HCT116 (cell line): Measurements from ENCODE around the gene PANX2. TPM values are rescaled to one million over a fixed set of nuclear protein-coding genes. Genes with fewer than 3 reads are reported as not detected.
A peak's percentile ranks its signal among the peaks of the same experiment; 100 is the strongest.

Experiments used
- ATAC-seq: fragments of 200-7000 bp; cut with Tn5 transposase; 2 replicates; pipeline ENCODE4 v1.9.1; 2020; ENCODE audit warnings: mild to moderate bottlenecking, moderate library complexity
- BruUV-seq: library from RNA; stranded (reverse); fragments of 400-500 nt; replicated peaks from 2 replicates; lab custom pipeline; 2021; lab: Mats Ljungman, UMichigan
- CTCF ChIA-PET: fragments of 300-600 bp; sonication (Branson Sonifier 250); formaldehyde crosslinking; loops from one replicate; lab custom pipeline; 2021; ENCODE audit warnings: antibody characterized with exemption; lab: Charles Lee
- POLR2A ChIA-PET: fragments of 300-600, 350-600 bp; sonication (Branson Sonifier 250); formaldehyde crosslinking; loops from one replicate; lab custom pipeline; 2021; ENCODE audit warnings: antibody characterized with exemption; lab: Charles Lee
- RAD21 ChIA-PET, 2 experiments: fragments of 300-600 bp; sonication (Branson Sonifier 250); formaldehyde crosslinking; loops; one replicate each; lab custom pipeline; 2023; ENCODE audit warnings: low total read pairs in 2 of 2; ENCODE audit not compliant: uncharacterized antibody in 2 of 2, unreplicated experiment in 2 of 2, low non-redundant PET in 1 of 2; lab: Charles Lee
- DNase-seq: peaks from one replicate; pipeline ENCODE4 v3.0.0-alpha.2; 2010; ENCODE audit warnings: low read depth, low spot score
- H2AFZ ChIP-seq: fragments of 200-600 bp; shearing (Covaris generic), sonication (generic); 2 replicates; pipeline ENCODE4 v1.6.1; 2017; ENCODE audit warnings: low read depth, mixed run types, mixed read lengths, antibody characterized with exemption, low read length; ENCODE audit not compliant: poor library complexity, severe bottlenecking
- H3K27ac ChIP-seq: 2 replicates; pipeline ENCODE4 v1.5.1; 2012; ENCODE audit warnings: low read depth, low read length
- H3K27me3 ChIP-seq: fragments of 200-600 bp; sonication (generic); 2 replicates; pipeline ENCODE4 v1.6.1; 2016; ENCODE audit warnings: mixed run types, low read length, mixed read lengths; ENCODE audit not compliant: insufficient read depth
- H3K36me3 ChIP-seq, 2 experiments: fragments of 200-500 bp in 1 of 2; fragments of 200-600 bp in 1 of 2; sonication (Bioruptor generic) in 1 of 2; sonication (generic) in 1 of 2; 2 replicates each; pipeline versions ENCODE4 v1.5.1 to v1.6.1; 2014 to 2016; ENCODE audit warnings: low read length in 2 of 2, inconsistent platforms in 1 of 2, mixed read lengths in 1 of 2, mixed run types in 1 of 2; ENCODE audit not compliant: insufficient read depth in 2 of 2, control insufficient read depth in 1 of 2
- H3K4me1 ChIP-seq, 2 experiments: fragments of 200-600 bp in 1 of 2; sonication (generic) in 1 of 2; 2 replicates each; pipeline versions ENCODE4 v1.5.1 to v1.6.1; 2012 to 2017; ENCODE audit warnings: low read length in 2 of 2, inconsistent platforms in 1 of 2, mild to moderate bottlenecking in 1 of 2, mixed read lengths in 1 of 2, mixed run types in 1 of 2, moderate library complexity in 1 of 2; ENCODE audit not compliant: insufficient read depth in 2 of 2, control insufficient read depth in 1 of 2
- H3K4me2 ChIP-seq: fragments of 200-600 bp; sonication (generic); 2 replicates; pipeline ENCODE4 v1.6.1; 2017; ENCODE audit warnings: mixed run types, low read length, mixed read lengths
- H3K4me3 ChIP-seq, 2 experiments: fragments of 200-600 bp in 1 of 2; sonication (generic) in 1 of 2; replicated peaks in 1 of 2; 2 replicates each; pipeline ENCODE4 v1.5.1; 2011 to 2016; ENCODE audit warnings: low read length in 2 of 2, control low read depth in 1 of 2, low read depth in 1 of 2, mild to moderate bottlenecking in 1 of 2, mixed read lengths in 1 of 2, mixed run types in 1 of 2
- H3K79me2 ChIP-seq: fragments of 200-600 bp; sonication (generic); 2 replicates; pipeline ENCODE4 v1.6.1; 2017; ENCODE audit warnings: mild to moderate bottlenecking, mixed run types, low read length, moderate library complexity, mixed read lengths; ENCODE audit not compliant: insufficient read depth
- H3K9ac ChIP-seq: fragments of 200-600 bp; sonication (generic); 2 replicates; pipeline ENCODE4 v1.6.1; 2016; ENCODE audit warnings: low read length, mixed read lengths
- H3K9me2 ChIP-seq: fragments of 200-600 bp; sonication (generic), shearing (Covaris generic); 2 replicates; pipeline ENCODE4 v1.6.1; 2017; ENCODE audit warnings: mixed run types, mild to moderate bottlenecking, moderate library complexity; ENCODE audit not compliant: insufficient read depth
- H3K9me3 ChIP-seq, 2 experiments: fragments of 200-500 bp in 1 of 2; fragments of 200-600 bp in 1 of 2; sonication (Bioruptor generic) in 1 of 2; sonication (generic) in 1 of 2; 2 replicates each; pipeline ENCODE4 v1.6.1; 2014 to 2017; ENCODE audit warnings: low read length in 2 of 2, mixed read lengths in 2 of 2, inconsistent platforms in 1 of 2, low read depth in 1 of 2, mild to moderate bottlenecking in 1 of 2, mixed run types in 1 of 2, moderate library complexity in 1 of 2; ENCODE audit not compliant: control insufficient read depth in 1 of 2, insufficient read depth in 1 of 2
- H4K20me1 ChIP-seq: fragments of 200-600 bp; sonication (generic), shearing (Covaris generic); 2 replicates; pipeline ENCODE4 v1.6.1; 2017; ENCODE audit warnings: mixed run types, mild to moderate bottlenecking, moderate library complexity; ENCODE audit not compliant: insufficient read depth
- CBX3 ChIP-seq: IDR thresholded peaks from 2 replicates; pipeline ENCODE4 v1.6.1; 2012; ENCODE audit warnings: low read depth
- EGR1 ChIP-seq: IDR thresholded peaks from 2 replicates; pipeline ENCODE4 v1.6.1; 2012; ENCODE audit warnings: low read depth
- EZH2phosphoT487 ChIP-seq: fragments of 200-600 bp; IDR thresholded peaks from 2 replicates; pipeline ENCODE4 v1.6.1; 2018; ENCODE audit warnings: antibody characterized with exemption, borderline replicate concordance
- JUND ChIP-seq: IDR thresholded peaks from 2 replicates; pipeline ENCODE4 v1.6.1; 2012
- POLR2AphosphoS5 ChIP-seq: IDR thresholded peaks from 2 replicates; pipeline ENCODE4 v1.6.1; 2011; ENCODE audit warnings: mild to moderate bottlenecking, low read depth, low read length, moderate library complexity
- RAD21 ChIP-seq: IDR thresholded peaks from 2 replicates; pipeline ENCODE4 v1.6.1; 2012; ENCODE audit warnings: low read depth, mild to moderate bottlenecking
- SIN3A ChIP-seq: IDR thresholded peaks from 2 replicates; pipeline ENCODE4 v1.6.1; 2012; ENCODE audit warnings: low read depth
- SP1 ChIP-seq: IDR thresholded peaks from 2 replicates; pipeline ENCODE4 v1.6.1; 2012; ENCODE audit warnings: low read depth
- TCF7L2 ChIP-seq: IDR thresholded peaks from 2 replicates; pipeline ENCODE4 v1.7.0; 2011; ENCODE audit warnings: borderline replicate concordance, inconsistent platforms; ENCODE audit not compliant: insufficient read depth, insufficient read length; ENCODE audit errors: extremely low read depth
- ZNF274 ChIP-seq: fragments of 200-500 bp; sonication (Bioruptor generic); IDR thresholded peaks from 2 replicates; pipeline ENCODE4 v1.6.1; 2014; ENCODE audit warnings: mild to moderate bottlenecking, low read depth, low read length, inconsistent platforms
- intact Hi-C: fragments of 100-400 bp; cut with micrococcal nuclease; formaldehyde crosslinking; loops from 2 replicates; pipeline ENCODE4 v1.10.0; 2022
- total RNA-seq: library from RNA; stranded (reverse); gene quantifications from one replicate; pipeline ENCODE4 v1.2.1, GENCODE V29; 2021; ENCODE audit not compliant: unreplicated experiment
- TF ChIP-seq, protein P1 (sequence below): IDR thresholded peaks from 2 replicates; pipeline ENCODE4 v1.6.1; 2012
- TF ChIP-seq, protein P2 (sequence below): IDR thresholded peaks from 2 replicates; pipeline ENCODE4 v1.6.1; 2012
- TF ChIP-seq, protein P3 (sequence below): IDR thresholded peaks from 2 replicates; pipeline ENCODE4 v1.6.1; 2012; ENCODE audit warnings: low read depth

PANX2 gene
- total RNA-seq, 1 experiment from 2014 or later = 8.0 TPM

DNA sequence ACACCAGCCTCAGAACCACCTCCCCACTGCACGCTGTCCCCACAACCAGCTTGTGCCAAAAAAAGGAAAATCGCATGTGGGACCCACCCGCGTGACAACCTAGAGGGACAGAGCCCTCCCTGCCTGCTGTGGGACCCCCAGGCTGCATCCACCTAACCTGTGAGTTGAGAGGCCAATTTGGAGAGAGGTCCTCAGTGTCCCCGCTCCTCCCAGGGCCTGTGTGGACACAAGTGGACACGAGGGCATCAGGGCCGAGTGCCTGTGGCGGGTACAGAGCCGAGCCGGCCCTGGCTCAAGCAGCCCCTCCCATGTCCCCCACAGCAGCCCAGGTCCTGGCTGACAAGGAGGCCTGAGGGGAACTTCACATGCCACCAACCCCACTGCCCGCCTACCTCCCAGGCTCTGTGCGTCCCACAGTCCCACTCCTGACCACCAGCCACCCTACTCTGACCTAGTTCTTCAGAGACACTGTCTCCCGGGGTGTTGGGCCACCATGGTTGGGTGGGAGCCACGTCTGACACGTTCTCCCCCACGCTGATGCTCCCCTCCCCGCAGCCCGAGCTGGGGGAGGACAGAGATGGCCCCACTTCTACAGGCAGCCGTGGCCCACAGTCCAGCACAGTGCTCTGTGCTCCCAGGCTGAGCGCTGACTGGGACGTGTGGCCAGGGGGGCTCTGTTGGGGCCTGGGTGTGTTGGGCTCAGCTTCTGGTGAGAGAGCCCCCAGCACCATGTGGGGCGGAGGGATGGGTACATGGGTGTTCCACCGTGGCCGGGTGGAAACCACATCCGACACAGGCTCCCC is 49.5 kb downstream of the PANX2 start:
- POLR2A ChIA-PET = no interaction called here

DNA sequence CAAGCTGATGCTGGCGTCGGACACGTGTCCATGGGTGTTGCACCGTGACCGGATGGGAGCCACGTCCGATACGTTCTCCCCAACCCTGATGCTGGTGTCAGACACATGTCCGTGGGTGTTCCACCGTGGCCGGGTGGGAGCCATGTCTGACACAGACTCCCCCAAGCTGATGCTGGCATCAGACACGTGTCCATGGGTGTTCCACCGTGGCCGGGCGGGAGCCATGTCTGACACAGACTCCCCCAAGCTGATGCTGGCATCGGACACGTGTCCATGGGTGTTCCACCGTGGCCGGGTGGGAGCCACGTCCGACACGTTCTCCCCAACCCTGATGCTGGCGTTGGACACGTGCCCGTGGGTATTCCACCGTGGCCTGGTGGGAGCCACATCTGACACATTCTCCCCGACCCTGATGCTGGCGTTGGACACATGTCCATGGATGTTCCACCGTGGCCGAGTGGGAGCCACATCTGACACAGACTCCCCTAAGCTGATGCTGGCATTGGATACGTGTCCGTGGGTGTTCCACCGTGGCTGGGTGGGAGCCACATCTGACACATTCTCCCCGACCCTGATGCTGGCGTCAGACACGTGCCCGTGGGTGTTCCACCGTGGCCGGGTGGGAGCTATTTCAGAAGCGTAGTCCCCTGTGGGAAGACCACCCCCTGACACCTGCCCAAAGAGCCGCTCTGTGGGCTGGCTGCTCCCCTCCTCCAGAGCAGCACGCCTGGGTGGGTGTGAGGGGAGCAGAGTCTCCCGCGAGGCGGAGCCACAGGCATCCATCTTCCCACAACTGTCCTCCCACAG is 50.3 kb downstream of the PANX2 start:
- DNase-seq (no peak), ATAC-seq (no peak)
- Histone ChIP-seq H3K27ac (no peak overlapping the region; the same call in 1 of the 2 replicates), H2AFZ (no peak overlapping the region), H3K79me2 (no peaks in the 10 kb centered on the region), H3K9ac (no peak overlapping the region), H3K4me1 (peaks cover 0 to 8% of the 10 kb centered on the region in 2 experiments; a peak in 3 of 4 replicates), H4K20me1 (no peaks in the 10 kb centered on the region), H3K4me2 (no peak overlapping the region), H3K36me3 (peaks cover 30 to 50% of the 10 kb centered on the region in 2 experiments; a peak in 3 of 4 replicates), H3K27me3 (no peaks in the 10 kb centered on the region), H3K9me2 (no peaks in the 10 kb centered on the region), H3K4me3 (no peak overlapping the region), H3K9me3 (no peaks in the 10 kb centered on the region)
- RAD21 ChIA-PET = no interaction called here
- POLR2A ChIA-PET = no interaction called here
- intact Hi-C loops = no loop called here
- no TSS peak for BruUV-seq
- CTCF ChIA-PET = no interaction called here
- no peak for TF ChIP-seq RAD21
- TF ChIP-seq, protein P1, sequence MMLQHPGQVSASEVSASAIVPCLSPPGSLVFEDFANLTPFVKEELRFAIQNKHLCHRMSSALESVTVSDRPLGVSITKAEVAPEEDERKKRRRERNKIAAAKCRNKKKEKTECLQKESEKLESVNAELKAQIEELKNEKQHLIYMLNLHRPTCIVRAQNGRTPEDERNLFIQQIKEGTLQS = no peak
- TF ChIP-seq EZH2phosphoT487 = no peak
- TF ChIP-seq, protein P2, sequence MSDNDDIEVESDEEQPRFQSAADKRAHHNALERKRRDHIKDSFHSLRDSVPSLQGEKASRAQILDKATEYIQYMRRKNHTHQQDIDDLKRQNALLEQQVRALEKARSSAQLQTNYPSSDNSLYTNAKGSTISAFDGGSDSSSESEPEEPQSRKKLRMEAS = no peak
- TF ChIP-seq CBX3 = no peak
- TF ChIP-seq TCF7L2 = no peak
- no peak for TF ChIP-seq SIN3A
- TF ChIP-seq EGR1 = no peak
- TF ChIP-seq ZNF274 = no peak
- TF ChIP-seq, protein P3, sequence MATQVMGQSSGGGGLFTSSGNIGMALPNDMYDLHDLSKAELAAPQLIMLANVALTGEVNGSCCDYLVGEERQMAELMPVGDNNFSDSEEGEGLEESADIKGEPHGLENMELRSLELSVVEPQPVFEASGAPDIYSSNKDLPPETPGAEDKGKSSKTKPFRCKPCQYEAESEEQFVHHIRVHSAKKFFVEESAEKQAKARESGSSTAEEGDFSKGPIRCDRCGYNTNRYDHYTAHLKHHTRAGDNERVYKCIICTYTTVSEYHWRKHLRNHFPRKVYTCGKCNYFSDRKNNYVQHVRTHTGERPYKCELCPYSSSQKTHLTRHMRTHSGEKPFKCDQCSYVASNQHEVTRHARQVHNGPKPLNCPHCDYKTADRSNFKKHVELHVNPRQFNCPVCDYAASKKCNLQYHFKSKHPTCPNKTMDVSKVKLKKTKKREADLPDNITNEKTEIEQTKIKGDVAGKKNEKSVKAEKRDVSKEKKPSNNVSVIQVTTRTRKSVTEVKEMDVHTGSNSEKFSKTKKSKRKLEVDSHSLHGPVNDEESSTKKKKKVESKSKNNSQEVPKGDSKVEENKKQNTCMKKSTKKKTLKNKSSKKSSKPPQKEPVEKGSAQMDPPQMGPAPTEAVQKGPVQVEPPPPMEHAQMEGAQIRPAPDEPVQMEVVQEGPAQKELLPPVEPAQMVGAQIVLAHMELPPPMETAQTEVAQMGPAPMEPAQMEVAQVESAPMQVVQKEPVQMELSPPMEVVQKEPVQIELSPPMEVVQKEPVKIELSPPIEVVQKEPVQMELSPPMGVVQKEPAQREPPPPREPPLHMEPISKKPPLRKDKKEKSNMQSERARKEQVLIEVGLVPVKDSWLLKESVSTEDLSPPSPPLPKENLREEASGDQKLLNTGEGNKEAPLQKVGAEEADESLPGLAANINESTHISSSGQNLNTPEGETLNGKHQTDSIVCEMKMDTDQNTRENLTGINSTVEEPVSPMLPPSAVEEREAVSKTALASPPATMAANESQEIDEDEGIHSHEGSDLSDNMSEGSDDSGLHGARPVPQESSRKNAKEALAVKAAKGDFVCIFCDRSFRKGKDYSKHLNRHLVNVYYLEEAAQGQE = no peak
- TF ChIP-seq SP1 = no peak

More for the DNA sequence above, 49.5 kb downstream of the PANX2 start:
- Histone ChIP-seq H3K4me1 (peaks cover 0 to 8% of the 10 kb centered on the region in 2 experiments; a peak in 3 of 4 replicates), H4K20me1 (no peaks in the 10 kb centered on the region), H3K27me3 (no peaks in the 10 kb centered on the region), H3K4me3 (no peak overlapping the region), H3K9me3 (no peaks in the 10 kb centered on the region), H3K4me2 (no peak overlapping the region), H3K9ac (0 out of 2 replicates have a peak overlapping the region, but pooled peaks have one; percentile 24), H2AFZ (no peak overlapping the region), H3K79me2 (peaks cover 4% of the 10 kb centered on the region; the same call in 1 of the 2 replicates), H3K36me3 (peaks cover 32 to 50% of the 10 kb centered on the region in 2 experiments; a peak in 3 of 4 replicates), H3K27ac (peak overlapping the region; percentile 42; the same call in 1 of the 2 replicates), H3K9me2 (no peaks in the 10 kb centered on the region)
- RAD21 ChIA-PET = no interaction called here
- no peak for DNase-seq
- CTCF ChIA-PET = no interaction called here
- ATAC-seq = no peak
- TF ChIP-seq JUND (no peak), POLR2AphosphoS5 (0 out of 2 replicates have a peak, but pooled peaks have one; percentile 6)
- BruUV-seq = no TSS peak
- intact Hi-C loops = no loop called here
